HL-60/S4 treated with phorbol 12-myristate 13-acetate at 8.2 ng/mL for 4 days and 3 days (cell line): ENCODE results near the gene TMEM121B.

ENCODE experiments used
- in situ Hi-C: fragments of 300-500 bp; cut with MboI; formaldehyde crosslinking; loops from 2 replicates; pipeline ENCODE4 v1.15.0; 2022; ENCODE audit warnings: low sequenced_read_pairs

TMEM121B gene

DNA sequence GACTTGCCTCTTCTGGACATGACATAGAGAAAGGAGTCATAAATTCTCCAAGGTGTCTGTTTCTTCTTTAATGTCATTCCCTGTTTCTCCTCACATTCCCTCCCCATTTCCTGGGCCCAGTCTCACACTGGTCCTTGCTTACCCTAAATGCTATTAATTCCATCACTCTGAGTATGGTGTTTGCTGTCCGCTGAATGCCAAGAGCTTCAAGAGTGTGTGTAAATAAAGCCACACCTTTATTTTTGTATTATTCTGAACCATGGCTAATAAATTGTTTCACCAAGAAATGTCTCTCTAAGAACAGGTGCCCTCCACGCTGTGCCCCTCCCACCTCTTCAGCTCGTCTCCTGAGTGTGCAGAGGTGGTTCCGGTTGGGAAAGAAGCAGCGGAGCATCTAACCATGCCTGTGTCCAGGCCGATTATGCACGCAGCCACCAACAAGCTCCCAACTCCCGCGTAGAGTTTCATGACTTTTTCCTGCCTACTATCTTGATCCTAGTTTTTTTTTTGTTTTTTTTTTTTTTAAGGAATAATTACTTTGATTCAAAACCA, 8.6 kb downstream of the TMEM121B start:
- in situ Hi-C loops: no loop called here

DNA sequence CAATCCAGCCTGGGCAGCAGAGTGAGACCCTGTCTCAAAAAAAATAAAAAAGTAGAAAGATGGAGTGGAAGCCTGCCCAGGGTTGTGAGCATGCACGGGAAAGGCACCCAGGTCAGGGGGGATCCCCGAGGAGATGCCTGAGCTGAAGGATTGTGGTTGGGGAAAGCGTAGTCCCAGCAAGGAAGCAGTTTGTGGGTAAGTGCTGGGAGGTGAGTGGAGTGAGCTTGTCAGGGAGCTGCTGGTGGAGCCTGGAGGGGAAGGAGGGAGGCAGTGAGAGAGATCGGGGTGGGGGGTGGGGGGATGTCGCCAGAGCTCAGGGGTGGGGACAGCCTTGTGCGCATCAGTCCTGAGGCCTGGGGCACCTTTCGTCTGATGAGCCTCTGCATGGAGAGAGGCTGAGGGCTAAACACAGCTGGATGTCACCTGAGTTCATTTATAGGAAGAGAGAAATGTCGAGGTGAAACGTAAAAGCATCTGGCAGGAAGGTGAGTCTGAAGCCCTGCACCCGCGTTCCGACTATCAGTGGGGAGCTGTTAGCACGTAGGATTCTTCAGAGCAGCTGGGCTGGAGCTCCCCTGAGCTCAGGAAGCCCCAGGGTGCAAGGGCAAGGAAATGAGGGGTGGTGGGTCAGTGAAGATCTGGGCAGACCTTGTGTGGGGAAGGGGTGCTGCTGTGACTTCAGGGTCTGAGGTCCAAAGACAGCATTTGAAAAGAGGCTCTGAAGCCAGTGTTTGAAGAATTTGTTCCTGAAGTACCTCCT, 10.2 kb downstream of the TMEM121B start:
- in situ Hi-C loops: no loop called here

DNA sequence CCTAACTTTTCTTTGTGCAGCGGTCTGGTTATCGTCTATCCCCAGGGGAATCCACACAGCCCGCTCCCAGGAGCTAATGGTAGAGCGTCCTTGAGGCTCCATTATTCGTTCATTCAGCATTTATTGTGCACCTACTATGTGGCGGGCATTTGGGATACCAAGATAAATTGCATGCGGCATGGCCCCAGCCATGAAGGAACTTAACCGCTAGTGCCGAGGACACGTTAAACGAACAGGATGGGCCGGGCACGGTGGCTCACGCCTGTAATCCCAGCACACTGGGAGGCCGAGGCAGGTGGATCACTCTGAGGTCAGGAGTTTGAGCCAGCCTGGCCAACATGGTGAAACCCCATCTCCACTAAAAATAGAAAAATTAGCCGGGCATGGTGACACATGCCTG, 11.2 kb downstream of the TMEM121B start:
- in situ Hi-C loops: loop anchor here (5.0 kb wide), 1 partner anchor 47 kb away; the partner anchor contains the start of gene HDHD5

DNA sequence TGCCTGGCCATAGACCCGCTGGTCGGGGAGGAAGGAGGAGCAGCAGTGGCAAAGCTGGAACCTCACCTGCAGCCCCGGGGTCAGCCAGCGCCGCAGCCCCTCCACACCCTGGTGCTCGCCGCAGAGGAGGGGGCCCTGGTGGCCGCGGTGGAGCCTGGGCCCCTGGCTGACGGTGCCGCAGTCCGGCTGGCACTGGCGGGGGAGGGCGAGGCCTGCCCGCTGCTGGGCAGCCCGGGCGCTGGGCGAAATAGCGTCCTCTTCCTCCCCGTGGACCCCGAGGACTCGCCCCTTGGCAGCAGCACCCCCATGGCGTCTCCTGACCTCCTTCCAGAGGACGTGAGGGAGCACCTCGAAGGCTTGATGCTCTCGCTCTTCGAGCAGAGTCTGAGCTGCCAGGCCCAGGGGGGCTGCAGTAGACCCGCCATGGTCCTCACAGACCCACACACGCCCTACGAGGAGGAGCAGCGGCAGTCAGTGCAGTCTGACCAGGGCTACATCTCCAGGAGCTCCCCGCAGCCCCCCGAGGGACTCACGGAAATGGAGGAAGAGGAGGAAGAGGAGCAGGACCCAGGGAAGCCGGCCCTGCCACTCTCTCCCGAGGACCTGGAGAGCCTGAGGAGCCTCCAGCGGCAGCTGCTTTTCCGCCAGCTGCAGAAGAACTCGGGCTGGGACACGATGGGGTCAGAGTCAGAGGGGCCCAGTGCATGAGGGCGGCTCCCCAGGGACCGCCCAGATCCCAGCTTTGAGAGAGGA, 11.9 kb downstream of the TMEM121B start:
- in situ Hi-C loops: loop anchor here (5.0 kb wide), 1 partner anchor 48 kb away; the partner anchor contains the start of gene HDHD5

DNA sequence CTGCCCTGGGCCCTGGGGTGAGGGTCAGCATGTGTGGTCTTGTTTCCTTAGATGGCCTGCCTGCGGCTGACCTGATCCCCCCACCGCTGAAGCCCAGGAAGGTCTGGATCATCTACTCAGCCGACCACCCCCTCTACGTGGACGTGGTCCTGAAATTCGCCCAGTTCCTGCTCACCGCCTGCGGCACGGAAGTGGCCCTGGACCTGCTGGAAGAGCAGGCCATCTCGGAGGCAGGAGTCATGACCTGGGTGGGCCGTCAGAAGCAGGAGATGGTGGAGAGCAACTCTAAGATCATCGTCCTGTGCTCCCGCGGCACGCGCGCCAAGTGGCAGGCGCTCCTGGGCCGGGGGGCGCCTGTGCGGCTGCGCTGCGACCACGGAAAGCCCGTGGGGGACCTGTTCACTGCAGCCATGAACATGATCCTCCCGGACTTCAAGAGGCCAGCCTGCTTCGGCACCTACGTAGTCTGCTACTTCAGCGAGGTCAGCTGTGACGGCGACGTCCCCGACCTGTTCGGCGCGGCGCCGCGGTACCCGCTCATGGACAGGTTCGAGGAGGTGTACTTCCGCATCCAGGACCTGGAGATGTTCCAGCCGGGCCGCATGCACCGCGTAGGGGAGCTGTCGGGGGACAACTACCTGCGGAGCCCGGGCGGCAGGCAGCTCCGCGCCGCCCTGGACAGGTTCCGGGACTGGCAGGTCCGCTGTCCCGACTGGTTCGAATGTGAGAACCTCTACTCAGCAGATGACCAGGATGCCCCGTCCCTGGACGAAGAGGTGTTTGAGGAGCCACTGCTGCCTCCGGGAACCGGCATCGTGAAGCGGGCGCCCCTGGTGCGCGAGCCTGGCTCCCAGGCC, 12.7 kb downstream of the TMEM121B start:
- in situ Hi-C loops: loop anchor here (5.0 kb wide), 1 partner anchor 49 kb away; the partner anchor contains the start of gene HDHD5

DNA sequence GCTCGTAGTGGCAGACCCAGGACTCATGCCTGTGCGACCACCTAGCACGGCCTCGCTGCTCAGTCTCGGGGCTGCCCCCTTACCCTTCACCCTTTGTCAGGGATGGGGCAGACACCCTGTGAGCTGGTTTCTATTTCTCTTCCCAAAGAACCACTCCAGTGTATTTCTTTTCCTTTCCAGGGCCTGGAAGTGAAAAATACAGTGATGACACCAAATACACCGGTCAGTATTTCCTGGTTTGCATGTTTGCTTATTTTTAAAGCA, 13.7 kb downstream of the TMEM121B start:
- in situ Hi-C loops: loop anchor here (5.0 kb wide), 1 partner anchor 50 kb away; the partner anchor contains the start of gene HDHD5

DNA sequence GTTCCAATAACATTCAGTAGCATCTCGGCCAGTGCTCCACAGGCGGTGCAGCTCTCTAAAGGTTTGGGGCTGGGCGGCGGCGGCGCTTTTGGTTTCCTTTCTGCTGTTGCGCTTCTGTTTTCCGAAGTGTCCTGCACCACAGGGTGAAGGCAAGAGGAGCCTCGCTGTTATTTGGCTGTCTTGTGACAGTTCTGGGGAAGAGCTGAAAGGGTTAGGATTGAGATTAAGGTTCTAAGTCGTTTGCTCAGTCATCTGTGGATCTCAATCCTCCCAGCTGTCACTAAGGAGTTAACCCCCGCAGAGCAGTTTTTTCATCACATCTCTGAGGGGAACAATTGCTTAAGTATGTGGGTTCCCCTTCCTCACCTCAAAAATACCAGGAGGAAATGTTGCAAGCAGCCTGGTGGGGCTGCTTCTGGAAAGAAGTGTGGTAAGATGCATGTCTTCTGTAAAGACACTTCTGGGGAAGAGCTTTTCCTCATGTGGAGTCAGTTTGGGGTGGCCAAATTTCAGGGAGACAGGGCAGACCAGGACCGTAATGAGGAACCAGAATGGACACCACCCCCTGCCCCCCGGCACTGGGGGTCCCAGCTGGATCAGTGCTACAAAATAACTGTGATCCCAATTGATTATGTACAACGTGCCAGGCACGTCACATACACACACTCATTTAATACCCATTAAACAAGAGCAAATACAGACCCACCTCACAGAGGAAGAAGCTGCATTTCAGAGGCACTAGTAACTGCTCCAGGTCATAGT, 14.2 kb downstream of the TMEM121B start:
- in situ Hi-C loops: loop anchor here (5.0 kb wide), 1 partner anchor 50 kb away; the partner anchor contains the start of gene HDHD5

DNA sequence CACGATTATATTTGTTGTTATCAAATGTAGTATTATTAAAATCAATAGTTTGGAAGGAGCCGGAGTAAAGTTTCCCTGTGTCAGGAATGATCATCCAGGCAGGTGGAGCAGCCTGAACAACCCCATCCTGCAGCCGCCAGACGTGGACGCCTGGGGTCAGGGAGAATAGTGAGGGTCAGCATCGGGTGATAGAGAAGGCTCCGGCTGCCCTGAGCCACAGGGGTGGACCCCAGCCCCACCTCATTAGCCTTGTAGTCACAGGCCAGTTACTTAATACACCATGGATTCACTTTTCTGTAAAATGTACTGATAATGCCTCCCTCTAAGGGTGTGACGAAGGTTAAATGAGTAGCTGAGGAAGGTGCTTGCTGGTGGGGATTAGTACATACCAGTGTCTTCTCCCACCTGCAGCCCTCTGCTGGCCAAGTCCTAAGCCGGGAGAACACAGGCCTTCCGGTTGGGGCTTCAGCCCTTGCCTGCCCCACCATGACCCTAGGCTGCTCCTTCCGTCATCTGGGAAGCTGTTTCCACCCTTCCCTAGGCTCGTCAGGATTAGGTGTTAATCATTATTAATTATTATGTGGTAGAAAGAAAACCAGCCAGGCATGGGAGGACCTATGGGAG, 14.9 kb downstream of the TMEM121B start:
- in situ Hi-C loops: loop anchor here (5.0 kb wide), 1 partner anchor 51 kb away; the partner anchor contains the start of gene HDHD5

DNA sequence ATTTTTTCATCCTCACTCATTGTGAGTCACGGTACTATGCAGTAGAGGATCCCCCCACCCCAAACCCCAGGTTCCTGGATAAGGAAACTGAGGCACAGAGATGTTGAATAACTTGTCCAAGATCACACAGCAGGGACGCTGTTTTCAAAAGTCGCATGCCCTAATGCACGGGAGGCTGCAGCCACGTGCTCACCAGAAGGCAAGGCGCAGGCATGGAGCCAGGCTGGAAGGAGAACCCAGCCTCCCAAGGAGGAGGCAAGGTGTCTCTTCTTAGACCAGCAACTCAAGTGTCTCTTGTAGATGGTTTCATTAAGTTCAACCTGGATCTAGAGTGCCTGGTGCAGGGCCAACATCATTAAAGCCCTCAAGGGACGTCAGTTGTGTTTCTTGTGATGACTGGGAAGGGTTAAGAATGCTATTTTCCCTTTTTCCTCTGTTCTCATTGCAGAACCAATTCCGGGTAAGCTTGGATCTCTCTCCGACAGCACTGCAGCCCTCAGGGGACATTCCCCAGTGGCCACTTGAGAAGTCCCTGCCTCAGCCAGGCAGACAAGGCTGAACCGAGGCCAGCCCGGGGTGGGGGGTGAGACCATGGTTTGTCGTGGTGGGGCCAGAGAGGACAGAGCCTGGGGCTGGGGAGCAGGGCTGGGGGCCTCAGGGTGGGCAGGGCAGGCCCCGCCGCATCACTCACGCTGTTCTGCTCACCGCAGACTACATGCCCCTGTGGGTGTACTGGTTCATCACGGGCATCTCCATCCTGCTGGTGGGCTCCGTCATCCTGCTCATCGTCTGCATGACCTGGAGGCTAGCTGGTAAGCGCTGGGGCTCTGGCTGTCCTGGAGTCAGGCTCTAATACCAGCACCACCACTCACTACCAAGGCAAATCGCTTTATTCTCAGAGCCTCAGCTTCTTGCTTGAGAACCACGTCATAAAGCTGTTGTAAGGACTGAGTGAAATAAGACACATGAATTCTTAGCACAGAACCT, 15.7 kb downstream of the TMEM121B start:
- in situ Hi-C loops: loop anchor here (5.0 kb wide), 1 partner anchor 52 kb away; the partner anchor contains the start of gene HDHD5

DNA sequence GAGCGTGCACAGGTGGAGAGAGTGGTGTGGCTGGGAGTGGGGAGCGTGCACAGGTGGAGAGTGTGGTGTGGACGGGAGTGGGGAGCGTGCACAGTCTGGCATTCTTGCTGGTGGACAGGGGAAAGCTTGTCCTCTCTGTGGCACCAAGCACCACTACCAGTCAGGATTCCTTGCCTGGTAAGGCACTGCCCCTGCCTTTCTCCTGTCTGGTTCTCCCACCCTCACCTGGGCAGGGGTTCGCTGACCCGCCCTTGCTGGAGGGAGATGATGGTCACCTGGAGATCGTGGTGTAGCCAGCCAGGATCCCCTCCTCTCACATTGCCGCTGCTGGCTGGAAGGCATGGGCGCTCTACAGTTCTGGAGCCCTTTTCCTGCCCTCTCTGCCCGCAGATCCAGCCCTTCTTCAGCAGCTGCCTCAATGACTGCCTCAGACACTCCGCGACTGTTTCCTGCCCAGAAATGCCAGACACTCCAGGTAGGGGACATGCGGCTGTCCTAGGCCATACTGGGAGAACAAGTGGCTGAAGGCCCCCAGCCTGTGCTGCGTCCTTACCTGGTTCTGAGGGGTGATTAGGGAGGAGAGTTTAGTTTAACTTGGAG, 16.7 kb downstream of the TMEM121B start:
- in situ Hi-C loops: no loop called here

DNA sequence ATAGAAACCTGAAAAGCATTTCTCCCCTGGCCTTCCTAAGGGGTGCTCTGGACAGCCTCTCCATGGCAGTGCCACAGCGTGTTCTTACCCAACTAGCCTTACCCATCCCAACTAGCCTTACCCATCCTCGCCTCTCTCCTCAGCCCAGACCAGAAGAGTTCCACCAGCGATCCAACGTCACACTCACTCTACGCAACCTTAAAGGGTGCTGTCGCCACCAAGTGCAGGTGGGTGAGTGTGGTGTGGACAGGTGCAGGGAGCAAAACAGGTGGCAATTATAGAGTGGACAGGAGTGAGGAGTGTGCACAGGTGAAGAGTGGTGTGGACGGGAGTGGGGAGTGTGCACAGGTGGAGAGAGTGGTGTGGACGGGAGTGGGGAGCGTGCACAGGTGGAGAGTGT, 17.8 kb downstream of the TMEM121B start:
- in situ Hi-C loops: no loop called here

DNA sequence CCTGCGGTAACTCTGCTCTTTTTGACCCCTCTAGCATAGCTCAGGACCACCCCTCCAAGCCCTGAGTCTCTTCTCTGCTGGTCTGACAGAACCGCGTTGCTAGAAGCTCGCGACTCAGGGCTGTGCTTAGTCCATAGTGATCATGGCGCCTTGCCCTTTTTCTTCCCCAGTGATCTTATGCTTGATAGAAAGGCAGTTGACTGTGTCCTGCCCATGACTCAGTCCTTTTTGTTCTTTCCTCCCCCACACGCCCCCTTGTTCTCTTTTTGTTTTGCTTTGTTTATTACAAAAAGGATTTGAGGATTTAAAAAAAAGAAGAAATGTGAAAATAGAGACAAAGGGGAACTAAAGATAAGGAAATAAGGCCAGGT, 18.9 kb downstream of the TMEM121B start:
- in situ Hi-C loops: no loop called here

DNA sequence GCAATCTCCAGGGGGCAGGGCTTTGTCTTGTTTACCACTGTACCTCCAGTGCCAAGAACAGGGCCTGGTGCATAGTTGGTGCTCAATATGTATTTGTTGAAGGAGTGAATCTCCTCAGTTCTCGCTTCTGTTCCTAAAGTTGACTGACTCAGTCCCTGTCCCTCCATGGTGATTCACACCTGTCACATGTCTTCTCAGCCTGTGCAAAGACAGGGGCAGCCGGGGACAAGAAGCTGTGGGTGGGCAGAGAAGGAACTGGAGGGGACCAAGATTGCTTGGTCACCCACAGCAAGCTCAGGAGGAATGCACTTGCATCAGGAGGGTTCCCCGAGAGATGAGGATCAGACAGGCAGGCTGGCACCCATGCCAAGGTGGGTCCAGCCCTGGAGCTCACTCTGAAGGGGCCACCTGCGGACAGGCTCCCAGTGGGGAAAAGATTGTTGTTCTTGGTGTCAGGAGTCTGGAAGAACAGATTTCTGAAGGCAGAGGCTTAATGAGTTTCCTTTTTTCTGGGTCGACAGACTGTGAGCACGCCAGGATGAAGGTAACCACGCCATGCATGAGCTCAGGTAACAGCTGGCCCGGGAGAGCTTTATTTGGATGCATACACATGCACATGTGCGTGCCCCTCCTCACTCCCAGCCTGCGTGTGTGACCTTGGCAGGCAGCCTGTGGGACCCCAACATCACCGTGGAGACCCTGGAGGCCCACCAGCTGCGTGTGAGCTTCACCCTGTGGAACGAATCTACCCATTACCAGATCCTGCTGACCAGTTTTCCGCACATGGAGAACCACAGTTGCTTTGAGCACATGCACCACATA, 19.5 kb downstream of the TMEM121B start:
- in situ Hi-C loops: no loop called here

DNA sequence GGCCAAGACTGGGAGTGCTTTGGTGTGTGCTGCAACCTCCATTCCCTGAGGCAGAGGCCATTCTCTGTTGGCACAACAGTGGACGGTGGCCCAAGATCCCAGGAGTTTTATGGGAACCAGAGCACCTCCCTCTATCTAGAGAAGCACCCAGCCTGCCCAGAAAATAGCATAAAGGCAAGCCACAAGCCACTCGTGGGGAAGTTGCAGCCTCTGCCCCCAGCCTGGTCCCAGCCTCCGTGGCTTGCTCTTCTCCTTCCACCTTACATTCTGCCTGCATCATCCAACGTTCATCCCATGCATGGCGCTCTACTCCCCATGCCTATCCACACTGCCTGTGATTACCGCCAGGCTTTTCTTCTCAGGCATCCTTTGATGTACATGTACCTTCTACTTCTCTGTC, 20.5 kb downstream of the TMEM121B start:
- in situ Hi-C loops: no loop called here

DNA sequence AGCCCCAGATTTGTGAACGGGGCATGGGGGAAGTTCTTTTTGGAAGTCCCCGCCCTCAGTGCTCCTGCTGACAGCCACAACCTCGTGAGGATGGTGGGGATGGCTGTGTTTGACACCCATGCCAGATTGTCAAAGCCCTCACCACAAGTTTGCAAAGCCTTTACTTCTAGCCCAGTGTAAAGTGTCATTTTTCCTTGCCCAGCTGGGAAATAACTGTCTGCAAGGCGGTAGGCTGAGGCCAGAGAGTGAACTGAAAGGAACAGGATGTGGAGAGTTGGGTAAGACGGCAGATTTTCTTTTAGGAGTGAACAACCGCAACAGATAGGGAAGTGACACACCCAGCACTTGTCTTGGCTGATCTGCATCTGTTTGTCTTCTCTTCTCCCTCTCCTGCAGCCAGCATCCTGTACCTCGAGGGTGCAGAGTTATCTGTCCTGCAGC, 22.8 kb downstream of the TMEM121B start:
- in situ Hi-C loops: no loop called here

DNA sequence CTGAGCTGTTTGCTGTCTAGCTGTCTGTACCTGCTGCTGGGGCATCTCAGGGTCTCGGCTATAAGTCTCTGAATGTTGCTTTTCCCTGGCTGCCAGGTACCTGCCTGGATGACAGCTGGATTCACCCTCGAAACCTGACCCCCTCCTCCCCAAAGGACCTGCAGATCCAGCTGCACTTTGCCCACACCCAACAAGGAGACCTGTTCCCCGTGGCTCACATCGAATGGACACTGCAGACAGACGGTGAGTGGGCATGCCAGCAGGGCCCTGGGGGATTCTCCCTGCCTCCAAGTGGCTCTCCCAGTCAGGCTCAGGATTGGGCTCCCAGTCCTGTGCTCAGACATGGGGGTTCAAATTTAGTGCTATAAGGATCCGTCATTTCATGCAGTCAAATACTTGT, 23.5 kb downstream of the TMEM121B start:
- in situ Hi-C loops: no loop called here

DNA sequence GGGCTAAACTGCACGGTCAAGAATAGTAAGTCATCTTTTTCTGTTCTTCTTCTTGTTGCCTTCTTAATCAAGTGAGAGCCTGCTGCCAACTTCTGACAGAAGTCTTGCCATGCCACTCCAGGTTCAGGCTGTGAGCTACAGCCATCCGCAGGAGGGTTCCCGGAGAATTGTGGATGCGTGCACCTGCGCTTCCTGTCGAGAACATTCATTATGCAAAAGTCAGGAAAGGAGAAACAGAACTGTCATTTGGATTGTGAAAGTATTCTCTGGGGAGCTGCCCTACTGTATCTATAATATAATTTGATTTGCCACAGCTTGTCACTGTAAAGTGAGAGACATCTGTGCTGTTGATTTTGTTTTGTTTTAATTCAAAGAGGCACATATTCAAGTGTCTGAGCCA, 24.1 kb downstream of the TMEM121B start:
- in situ Hi-C loops: no loop called here
